Measurements from ENCODE around the gene MRGPRX4.
"Not testable (repeated sequence)": the region's sequence is repeated elsewhere in the genome, so short reads cannot be mapped to it uniquely, and the experiment has no call there.

Gene MRGPRX4

DNA sequence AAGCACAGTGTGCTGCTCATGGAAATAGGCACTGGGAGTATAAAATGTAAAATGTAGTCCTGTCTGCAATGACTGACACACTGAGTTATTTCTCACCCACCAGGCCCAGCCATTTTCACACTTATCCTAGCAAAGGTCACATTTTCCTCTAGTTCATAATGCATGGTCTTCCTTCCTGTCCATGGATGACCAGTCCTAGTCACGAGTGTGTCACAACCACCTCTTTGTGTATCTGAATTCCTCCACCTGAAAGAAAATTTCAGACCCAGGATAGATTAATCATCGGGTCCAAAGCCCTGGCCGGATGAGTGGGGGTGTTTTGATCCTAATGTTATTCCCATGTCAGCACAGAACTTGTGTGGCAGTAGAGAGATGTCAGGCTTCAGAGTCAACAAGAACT lies at the start of gene MRGPRX4:
Gene MRGPRX4 (plus strand): TSS at position 172 of the 400 bp plus-strand sequence. CDS start 420 bp downstream, outside the sequence.
- FAIRE-seq: no peak
- TF ChIP-seq POLR2A (IDR thresholded peaks at IDR 0.05; ENCODE audit: low read depth, low read length): no peak
- DNase-seq (ENCODE audit: insufficient read length, low spot score): no peak

DNA sequence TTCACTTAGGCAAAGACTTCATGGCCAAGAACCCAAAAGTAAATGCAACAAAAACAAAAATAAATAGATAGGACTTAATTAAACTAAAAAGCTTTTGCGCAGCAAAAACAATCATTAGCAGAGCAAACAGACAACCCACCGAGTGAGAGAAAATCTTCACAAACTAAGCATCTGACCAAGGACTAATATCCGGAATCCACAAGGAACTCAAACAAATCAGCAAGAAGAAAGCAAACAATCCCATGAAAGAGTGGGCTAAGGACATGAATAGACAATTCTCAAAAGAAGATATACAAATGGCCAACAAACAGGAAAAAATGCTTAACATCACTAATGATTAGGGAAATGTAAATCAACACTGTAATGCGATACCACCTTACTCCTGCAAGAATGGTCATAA lies 41.5 kb upstream of the MRGPRX4 start:
- not testable (repeated sequence) for DNase-seq (ENCODE audit: insufficient read length, low spot score); FAIRE-seq

DNA sequence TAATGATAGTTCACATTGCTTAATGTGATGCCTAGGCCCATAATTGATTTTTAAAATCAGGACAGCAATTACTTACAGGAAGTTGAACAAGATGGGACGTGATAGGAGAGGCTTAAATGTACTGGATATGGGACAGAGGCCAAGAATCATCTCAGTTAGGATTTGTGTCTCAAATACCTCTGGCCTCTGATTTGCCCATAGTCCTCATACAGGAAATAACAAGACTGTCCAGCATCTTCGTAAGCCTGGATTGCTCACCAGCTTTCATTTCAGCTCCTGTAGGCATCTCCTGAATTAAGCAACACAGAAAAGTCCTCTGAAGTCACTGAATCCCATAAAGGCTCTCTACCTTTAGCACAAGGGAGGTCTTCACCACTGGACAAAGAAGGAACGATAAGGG lies 40.3 kb upstream of the MRGPRX4 start, which contains the start of gene MRGPRX3:
Gene MRGPRX3 (plus strand): TSS at position 231 of the 400 bp plus-strand sequence. CDS start 4,632 bp downstream, outside the sequence.
- TF ChIP-seq POLR2A (IDR thresholded peaks at IDR 0.05; ENCODE audit: low read depth, low read length): no peak
- FAIRE-seq: no peak
- no peak for DNase-seq (ENCODE audit: insufficient read length, low spot score)

DNA sequence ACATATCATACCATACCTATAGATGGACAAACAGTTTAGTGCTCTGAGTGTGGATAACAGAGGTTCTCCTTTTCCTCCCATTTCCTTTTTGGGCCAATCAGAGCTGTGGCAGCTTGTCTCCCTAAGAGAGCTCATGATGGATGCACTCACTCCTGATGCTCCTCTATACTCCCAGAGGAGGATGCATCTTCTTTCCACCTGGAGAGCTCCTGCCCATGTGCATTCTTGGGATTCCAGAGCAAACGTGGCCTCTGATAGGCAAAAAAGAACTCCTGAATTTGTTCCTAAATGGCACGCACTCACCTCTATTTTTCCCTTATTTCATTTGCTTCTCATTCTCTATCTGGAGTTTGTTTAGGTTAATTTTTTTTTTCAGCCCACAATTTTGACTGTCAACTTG lies 37.3 kb upstream of the MRGPRX4 start:
- DNase-seq (ENCODE audit: insufficient read length, low spot score) (no peak), FAIRE-seq (no peak)
- no peak for TF ChIP-seq POLR2A (IDR thresholded peaks at IDR 0.05; ENCODE audit: low read depth, low read length)

DNA sequence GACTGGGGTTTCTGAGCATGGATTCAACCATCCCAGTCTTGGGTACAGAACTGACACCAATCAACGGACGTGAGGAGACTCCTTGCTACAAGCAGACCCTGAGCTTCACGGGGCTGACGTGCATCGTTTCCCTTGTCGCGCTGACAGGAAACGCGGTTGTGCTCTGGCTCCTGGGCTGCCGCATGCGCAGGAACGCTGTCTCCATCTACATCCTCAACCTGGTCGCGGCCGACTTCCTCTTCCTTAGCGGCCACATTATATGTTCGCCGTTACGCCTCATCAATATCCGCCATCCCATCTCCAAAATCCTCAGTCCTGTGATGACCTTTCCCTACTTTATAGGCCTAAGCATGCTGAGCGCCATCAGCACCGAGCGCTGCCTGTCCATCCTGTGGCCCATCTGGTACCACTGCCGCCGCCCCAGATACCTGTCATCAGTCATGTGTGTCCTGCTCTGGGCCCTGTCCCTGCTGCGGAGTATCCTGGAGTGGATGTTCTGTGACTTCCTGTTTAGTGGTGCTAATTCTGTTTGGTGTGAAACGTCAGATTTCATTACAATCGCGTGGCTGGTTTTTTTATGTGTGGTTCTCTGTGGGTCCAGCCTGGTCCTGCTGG lies 35.3 kb upstream of the MRGPRX4 start:
- no peak for TF ChIP-seq POLR2A (IDR thresholded peaks at IDR 0.05; ENCODE audit: low read depth, low read length)
- DNase-seq (ENCODE audit: insufficient read length, low spot score) (no peak), FAIRE-seq (no peak)

DNA sequence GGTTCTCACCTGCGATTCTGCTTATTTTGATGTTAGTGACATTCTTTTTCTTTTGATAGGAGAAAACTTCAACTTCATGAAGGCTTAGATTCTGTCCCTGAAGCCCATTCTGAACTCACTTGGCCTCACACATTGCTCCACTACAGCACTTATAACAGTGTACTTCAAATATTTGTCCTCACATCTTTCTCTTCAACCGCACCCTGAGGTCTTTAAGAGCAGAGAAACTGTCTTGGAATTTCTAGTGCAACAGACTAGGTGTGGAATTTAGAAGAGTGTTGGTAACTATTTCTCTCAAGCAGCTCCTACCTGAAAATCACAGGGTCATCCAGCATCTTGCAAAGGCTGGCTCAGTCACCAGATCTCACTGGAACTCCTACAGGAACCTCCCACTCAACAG lies 32.5 kb upstream of the MRGPRX4 start:
- no peak for TF ChIP-seq POLR2A (IDR thresholded peaks at IDR 0.05; ENCODE audit: low read depth, low read length)
- DNase-seq (ENCODE audit: insufficient read length, low spot score) (no peak), FAIRE-seq (no peak)

DNA sequence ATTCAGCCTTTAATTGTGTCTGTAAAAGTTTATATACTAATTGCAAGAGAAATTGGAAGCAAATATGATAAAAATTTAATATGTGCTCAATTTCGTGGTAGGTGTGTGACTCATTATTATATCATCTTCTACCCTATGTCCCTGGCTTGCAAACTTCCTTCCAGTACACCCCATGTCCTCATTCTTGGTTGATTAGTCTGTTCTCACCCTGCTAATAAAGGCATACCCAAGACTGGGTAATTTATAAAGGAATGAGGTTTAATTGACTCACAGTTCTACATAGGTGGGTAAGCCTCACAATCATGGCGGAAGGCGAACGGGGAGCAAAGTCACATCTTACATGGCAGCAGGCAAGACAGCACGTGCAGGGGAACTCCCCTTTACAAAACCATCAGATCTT lies 28.4 kb upstream of the MRGPRX4 start:
- FAIRE-seq (no peak), DNase-seq (ENCODE audit: insufficient read length, low spot score) (no peak)
- no peak for TF ChIP-seq POLR2A (IDR thresholded peaks at IDR 0.05; ENCODE audit: low read depth, low read length)

DNA sequence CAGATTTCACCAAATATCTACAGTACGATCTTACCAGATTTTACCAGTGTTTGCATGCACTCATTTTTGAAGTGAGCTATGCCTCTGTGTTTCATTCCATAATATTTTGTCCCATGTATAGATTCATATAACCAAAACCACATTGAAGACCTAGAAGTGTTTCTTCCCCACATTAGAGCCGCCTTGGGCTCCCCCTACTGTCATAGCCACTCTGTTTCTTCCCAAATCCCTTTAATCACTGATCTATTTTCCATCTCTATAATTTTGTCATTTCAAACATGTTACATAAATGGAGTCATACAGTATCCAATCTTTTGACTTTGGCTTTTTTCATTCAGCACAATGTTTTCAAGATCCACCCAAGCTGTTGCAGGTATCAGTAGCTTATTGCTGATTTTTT lies 27.6 kb upstream of the MRGPRX4 start:
- no peak for FAIRE-seq
- no peak for TF ChIP-seq POLR2A (IDR thresholded peaks at IDR 0.05; ENCODE audit: low read depth, low read length)
- DNase-seq (ENCODE audit: insufficient read length, low spot score): no peak

DNA sequence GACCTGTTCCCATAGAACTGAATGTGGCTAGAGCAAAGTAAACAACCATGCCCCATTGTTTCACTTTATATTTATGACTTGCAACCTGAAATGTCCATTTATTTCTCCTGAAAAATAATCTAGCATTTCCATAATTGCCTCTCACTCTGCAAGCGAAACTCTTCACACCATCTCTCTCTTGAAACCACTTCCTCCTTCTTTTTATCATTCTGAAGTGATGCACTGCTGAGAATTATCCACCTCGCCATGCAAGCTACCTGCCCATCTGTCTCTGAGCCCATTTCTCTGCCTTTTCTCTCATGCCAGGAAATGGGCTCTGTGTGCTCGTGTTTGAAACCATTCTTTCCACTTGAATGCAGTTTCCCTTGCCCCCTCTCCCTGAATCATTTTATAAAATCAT lies 26.8 kb upstream of the MRGPRX4 start:
- TF ChIP-seq POLR2A (IDR thresholded peaks at IDR 0.05; ENCODE audit: low read depth, low read length): no peak
- FAIRE-seq (no peak), DNase-seq (ENCODE audit: insufficient read length, low spot score) (no peak)

DNA sequence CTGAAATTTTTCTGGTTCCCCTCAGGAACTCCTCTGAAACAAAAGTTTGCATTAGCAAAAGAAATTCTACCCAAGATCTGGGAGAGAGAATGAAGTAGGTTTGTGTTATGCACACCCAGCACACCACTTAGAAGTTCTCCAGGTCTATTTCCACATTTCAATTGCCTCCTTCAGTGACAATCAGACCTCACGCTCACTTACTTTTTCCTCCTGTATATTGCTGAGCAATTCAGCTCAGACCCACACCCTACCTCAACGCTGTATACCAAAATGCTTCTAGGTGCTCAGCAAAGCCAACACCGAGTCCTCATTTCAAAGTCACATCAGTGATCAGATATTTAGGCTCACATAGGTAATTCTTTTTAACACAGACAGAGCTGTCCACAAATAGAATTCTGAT lies 21.1 kb upstream of the MRGPRX4 start:
- no peak for FAIRE-seq
- TF ChIP-seq POLR2A (IDR thresholded peaks at IDR 0.05; ENCODE audit: low read depth, low read length): no peak
- DNase-seq (ENCODE audit: insufficient read length, low spot score): no peak

DNA sequence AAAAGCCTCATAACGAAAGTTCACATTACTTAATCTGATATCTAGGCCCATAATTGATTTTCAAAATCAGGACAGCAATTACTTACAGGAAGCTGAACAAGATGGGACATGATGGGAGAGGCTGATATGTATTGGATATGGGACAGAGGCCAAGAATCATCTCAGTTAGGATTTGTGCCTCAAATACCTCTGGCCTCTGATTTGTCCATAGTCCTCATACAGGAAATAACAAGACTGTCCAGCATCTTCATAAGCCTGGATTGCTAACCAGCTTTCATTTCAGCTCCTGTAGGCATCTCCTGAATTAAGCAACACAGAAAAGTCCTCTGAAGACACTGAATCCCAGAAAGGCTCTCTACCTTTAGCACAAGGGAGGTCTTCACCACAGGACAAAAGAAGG lies 4.3 kb upstream of the MRGPRX4 start:
- DNase-seq (ENCODE audit: insufficient read length, low spot score) (no peak), FAIRE-seq (no peak)

DNA sequence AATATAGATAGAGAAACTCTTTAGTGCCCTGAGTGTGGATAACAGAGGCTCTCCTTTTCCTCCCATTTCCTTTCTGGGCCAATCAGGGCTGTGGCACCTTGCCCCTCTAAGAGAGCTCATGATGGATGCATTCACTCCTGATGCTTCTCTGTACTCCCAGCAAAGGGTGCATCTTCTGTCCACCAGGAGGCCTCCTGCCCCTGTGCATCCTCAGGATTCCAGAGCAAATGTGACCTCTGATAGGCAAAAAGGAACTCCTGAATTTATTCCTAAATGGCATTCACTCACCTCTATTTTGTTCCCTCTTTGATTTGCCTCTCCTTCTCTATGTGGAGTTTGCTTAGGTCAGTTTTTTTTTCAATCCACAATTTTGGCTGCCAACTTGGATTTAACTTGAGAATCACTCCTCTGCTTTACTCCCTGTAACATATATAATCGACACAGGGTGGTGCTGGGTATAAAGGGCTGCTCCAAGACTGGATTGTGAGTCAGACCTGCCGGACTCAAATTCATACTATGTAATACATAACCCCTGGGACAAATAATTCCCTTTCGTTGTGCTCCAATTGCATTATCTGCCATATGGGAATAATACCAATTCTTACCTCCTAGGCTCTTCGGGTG lies 1.1 kb upstream of the MRGPRX4 start:
- no peak for FAIRE-seq
- peak; percentile 27 for DNase-seq (ENCODE audit: insufficient read length, low spot score)
- TF ChIP-seq POLR2A (IDR thresholded peaks at IDR 0.05; ENCODE audit: low read depth, low read length): no peak

More for the DNA sequence above, 4.3 kb upstream of the MRGPRX4 start:
- TF ChIP-seq POLR2A (IDR thresholded peaks at IDR 0.05; ENCODE audit: low read depth, low read length): no peak

DNA sequence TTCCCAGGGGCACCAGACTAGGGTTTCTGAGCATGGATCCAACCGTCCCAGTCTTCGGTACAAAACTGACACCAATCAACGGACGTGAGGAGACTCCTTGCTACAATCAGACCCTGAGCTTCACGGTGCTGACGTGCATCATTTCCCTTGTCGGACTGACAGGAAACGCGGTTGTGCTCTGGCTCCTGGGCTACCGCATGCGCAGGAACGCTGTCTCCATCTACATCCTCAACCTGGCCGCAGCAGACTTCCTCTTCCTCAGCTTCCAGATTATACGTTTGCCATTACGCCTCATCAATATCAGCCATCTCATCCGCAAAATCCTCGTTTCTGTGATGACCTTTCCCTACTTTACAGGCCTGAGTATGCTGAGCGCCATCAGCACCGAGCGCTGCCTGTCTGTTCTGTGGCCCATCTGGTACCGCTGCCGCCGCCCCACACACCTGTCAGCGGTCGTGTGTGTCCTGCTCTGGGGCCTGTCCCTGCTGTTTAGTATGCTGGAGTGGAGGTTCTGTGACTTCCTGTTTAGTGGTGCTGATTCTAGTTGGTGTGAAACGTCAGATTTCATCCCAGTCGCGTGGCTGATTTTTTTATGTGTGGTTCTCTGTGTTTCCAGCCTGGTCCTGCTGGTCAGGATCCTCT lies 709 bp downstream of the MRGPRX4 start:
- FAIRE-seq (no peak), DNase-seq (ENCODE audit: insufficient read length, low spot score) (no peak)
- no peak for TF ChIP-seq POLR2A (IDR thresholded peaks at IDR 0.05; ENCODE audit: low read depth, low read length)

DNA sequence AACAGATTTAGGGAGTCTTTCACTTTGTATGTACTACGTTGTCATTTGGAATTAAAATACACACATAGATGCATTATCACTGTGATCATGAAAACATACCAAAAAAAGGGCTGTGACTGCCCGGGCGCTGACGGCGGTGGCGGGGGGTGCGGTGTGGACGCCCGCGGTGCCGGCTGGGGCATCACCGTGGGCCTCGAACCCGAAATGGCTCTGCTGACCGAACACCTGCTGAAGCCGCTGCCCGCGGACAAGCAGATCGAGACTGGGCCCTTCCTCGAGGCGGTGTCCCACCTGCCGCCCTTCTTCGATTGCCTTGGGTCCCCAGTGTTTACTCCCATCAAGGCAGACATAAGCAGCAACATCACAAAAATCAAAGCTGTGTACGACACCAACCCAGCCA lies 16.2 kb downstream of the MRGPRX4 start:
- no peak for DNase-seq (ENCODE audit: insufficient read length, low spot score)
- FAIRE-seq: no peak
- no peak for TF ChIP-seq POLR2A (IDR thresholded peaks at IDR 0.05; ENCODE audit: low read depth, low read length)

DNA sequence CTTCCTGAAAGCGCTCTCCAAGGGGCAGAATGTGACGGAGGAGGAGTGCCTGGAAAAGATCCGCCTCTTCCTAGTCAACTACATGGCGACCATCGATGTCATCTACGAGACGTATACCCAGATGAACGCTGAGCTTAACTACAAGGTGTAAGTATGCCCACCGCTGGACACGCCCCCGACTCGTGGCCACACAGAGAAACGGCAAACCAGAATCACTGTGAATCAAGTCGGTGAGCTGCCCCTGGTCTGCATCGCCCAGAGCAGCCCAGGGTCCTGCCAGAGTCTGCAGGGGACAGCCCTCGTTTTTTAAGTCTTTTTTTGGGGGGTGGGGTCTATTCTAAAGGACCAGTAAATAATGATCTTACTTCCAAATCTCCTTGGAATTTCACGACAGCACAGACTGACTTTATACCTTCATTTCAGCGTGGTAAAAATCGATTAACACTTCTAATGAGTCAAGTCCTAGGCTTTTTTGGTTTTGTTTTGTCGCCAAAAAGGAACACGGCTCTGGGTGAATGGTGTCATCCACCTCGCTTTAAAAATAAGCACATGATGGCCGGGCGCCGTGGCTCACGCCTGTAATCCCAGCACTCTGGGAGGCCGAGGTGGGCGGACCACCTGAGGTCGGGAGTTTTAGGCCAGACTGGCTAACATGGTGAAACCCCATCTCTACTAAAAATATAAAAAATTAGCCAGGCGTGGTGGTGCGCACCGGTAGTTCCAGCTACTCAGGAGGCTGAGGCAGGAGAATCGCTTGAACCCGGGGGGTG lies 17.0 kb downstream of the MRGPRX4 start:
- DNase-seq (ENCODE audit: insufficient read length, low spot score); FAIRE-seq: not testable (repeated sequence)
